HUDEP-2 (cell line): ENCODE results near the gene DENND1A.
"Not testable (repeated sequence)": the region's sequence is repeated elsewhere in the genome, so short reads cannot be mapped to it uniquely, and the experiment has no call there.

Experiments
- DNase-seq, 76 experiments: peaks; one replicate each; lab custom pipeline; 2025; ENCODE audit not compliant: unreplicated experiment in 76 of 76; lab: John Stamatoyannopoulos, UW

DENND1A gene

GRCh38 chr9:123636805-123637204 lies 293.1 kb downstream of the DENND1A start:
- not testable (repeated sequence) for DNase-seq

- no peak for DNase-seq
Observed at GRCh38 chr9:123631862-123632261, 298.1 kb downstream of the DENND1A start.

- DNase-seq: no peak
Observed at GRCh38 chr9:123630233-123630632, 299.7 kb downstream of the DENND1A start.

- DNase-seq: no peak
Observed at GRCh38 chr9:123629531-123629930, 300.4 kb downstream of the DENND1A start.

- DNase-seq: no peak
Observed at GRCh38 chr9:123622711-123623241, 307.1 kb downstream of the DENND1A start.

GRCh38 chr9:123620239-123620638 lies 309.7 kb downstream of the DENND1A start:
- DNase-seq: peak in 26 of 76 experiments; percentile 5 to 62 (median 25)

- DNase-seq: no peak
Observed at GRCh38 chr9:123617952-123618678, 311.8 kb downstream of the DENND1A start.

- DNase-seq: no peak
Observed at GRCh38 chr9:123617286-123617685, 312.6 kb downstream of the DENND1A start.

GRCh38 chr9:123616707-123617106 lies 313.2 kb downstream of the DENND1A start:
- DNase-seq: no peak

- DNase-seq: no peak
Observed at GRCh38 chr9:123615381-123615780, 314.5 kb downstream of the DENND1A start.

GRCh38 chr9:123614306-123615263 lies 315.3 kb downstream of the DENND1A start:
- DNase-seq: no peak

- DNase-seq: no peak
Observed at GRCh38 chr9:123611226-123611625, 318.7 kb downstream of the DENND1A start.

- DNase-seq: peak in 10 of 76 experiments; percentile 1 to 20 (median 8)
Observed at GRCh38 chr9:123609844-123610243, 320.1 kb downstream of the DENND1A start.

- no peak for DNase-seq
Observed at GRCh38 chr9:123608104-123608503, 321.8 kb downstream of the DENND1A start.

GRCh38 chr9:123607479-123607878 lies 322.4 kb downstream of the DENND1A start:
- no peak for DNase-seq

GRCh38 chr9:123606141-123606540 lies 323.8 kb downstream of the DENND1A start:
- no peak for DNase-seq

- no peak for DNase-seq
Observed at GRCh38 chr9:123605286-123605685, 324.6 kb downstream of the DENND1A start.

- DNase-seq: no peak
Observed at GRCh38 chr9:123604861-123605260, 325.1 kb downstream of the DENND1A start.

- no peak for DNase-seq
Observed at GRCh38 chr9:123601828-123602227, 328.1 kb downstream of the DENND1A start.

- DNase-seq: no peak
Observed at GRCh38 chr9:123599781-123600180, 330.1 kb downstream of the DENND1A start.

GRCh38 chr9:123597876-123598556 lies 331.9 kb downstream of the DENND1A start:
- no peak for DNase-seq
